ENCODE results near the gene ADAMTS1. TPM values are rescaled to one million over a fixed set of nuclear protein-coding genes. Genes with fewer than 3 reads are reported as not detected.

The ADAMTS1 gene
- total RNA-seq, 1 donor: 589 TPM

GRCh38 chr21:26815197-26815596, 30.0 kb downstream of the ADAMTS1 start:
- H3K4me3 ChIP-seq (ENCODE audit: low read depth, low read length): no peak overlapping the region
- TF ChIP-seq CTCF (IDR thresholded peaks at IDR 0.05; ENCODE audit: insufficient read depth, low read depth, low read length): no peak
- no peak for DNase-seq (ENCODE audit: low read depth)

GRCh38 chr21:26814386-26814785, 30.8 kb downstream of the ADAMTS1 start:
- TF ChIP-seq CTCF (IDR thresholded peaks at IDR 0.05; ENCODE audit: insufficient read depth, low read depth, low read length): no peak
- H3K4me3 ChIP-seq (ENCODE audit: low read depth, low read length): no peak overlapping the region
- peak; percentile 49 for DNase-seq (ENCODE audit: low read depth)

- TF ChIP-seq CTCF (IDR thresholded peaks at IDR 0.05; ENCODE audit: insufficient read depth, low read depth, low read length): no peak
- H3K4me3 ChIP-seq (ENCODE audit: low read depth, low read length): no peak overlapping the region
- peak; percentile 72 for DNase-seq (ENCODE audit: low read depth)
Observed at GRCh38 chr21:26813426-26813998, 31.7 kb downstream of the ADAMTS1 start.

- no peak for DNase-seq (ENCODE audit: low read depth)
- H3K4me3 ChIP-seq (ENCODE audit: low read depth, low read length): no peak overlapping the region
- TF ChIP-seq CTCF (IDR thresholded peaks at IDR 0.05; ENCODE audit: insufficient read depth, low read depth, low read length): no peak
Observed at GRCh38 chr21:26812173-26812572, 33.0 kb downstream of the ADAMTS1 start.

GRCh38 chr21:26811482-26811881, 33.7 kb downstream of the ADAMTS1 start:
- peak; percentile 54 for DNase-seq (ENCODE audit: low read depth)
- no peak for TF ChIP-seq CTCF (IDR thresholded peaks at IDR 0.05; ENCODE audit: insufficient read depth, low read depth, low read length)
- no peak overlapping the region for H3K4me3 ChIP-seq (ENCODE audit: low read depth, low read length)

- no peak for TF ChIP-seq CTCF (IDR thresholded peaks at IDR 0.05; ENCODE audit: insufficient read depth, low read depth, low read length)
- peak; percentile 87 for DNase-seq (ENCODE audit: low read depth)
- no peak overlapping the region for H3K4me3 ChIP-seq (ENCODE audit: low read depth, low read length)
Observed at GRCh38 chr21:26810676-26811415, 34.4 kb downstream of the ADAMTS1 start.
